Measurements from ENCODE around the gene RNASE4.

- TF ChIP-seq CTCF (IDR thresholded peaks at IDR 0.05), result no peak
- no peak for TF ChIP-seq TCF12 (IDR thresholded peaks at IDR 0.05)
- no peak for TF ChIP-seq ELF1 (IDR thresholded peaks at IDR 0.05)
- TF ChIP-seq POLR2AphosphoS5 (IDR thresholded peaks at IDR 0.05; ENCODE audit: low read depth, low read length), result no peak
- TF ChIP-seq USF2 (IDR thresholded peaks at IDR 0.05; ENCODE audit: borderline replicate concordance, low read depth, low read length), result no peak
- no peak for TF ChIP-seq EP300 (IDR thresholded peaks at IDR 0.05; ENCODE audit: borderline replicate concordance in 1 of 2, low read depth in 1 of 2, low read length in 1 of 2)
Measured at GRCh38 chr14:20719777-20720176, 35.4 kb downstream of the RNASE4 start.
